Femur (tissue), 1 donor: ENCODE results near the gene AXIN1.

Source experiments
- DNase-seq: peaks from one replicate; pipeline ENCODE4 v3.0.0-alpha.2; 2017

AXIN1 gene

GRCh38 chr16:296276-296675 lies 56.2 kb downstream of the AXIN1 start:
- DNase-seq: no peak

- no peak for DNase-seq
These were observed 59.3 kb downstream of the AXIN1 start for GRCh38 chr16:293043-293775.

GRCh38 chr16:291539-291938 lies 61.0 kb downstream of the AXIN1 start:
- no peak for DNase-seq

GRCh38 chr16:290681-291405 lies 61.7 kb downstream of the AXIN1 start:
- DNase-seq: no peak

- no peak for DNase-seq
These were observed 62.4 kb downstream of the AXIN1 start for GRCh38 chr16:290015-290680.

- no peak for DNase-seq
These were observed 63.0 kb downstream of the AXIN1 start for GRCh38 chr16:289395-289997.

GRCh38 chr16:287981-288920 lies 64.3 kb downstream of the AXIN1 start:
- DNase-seq: no peak

- no peak for DNase-seq
These were observed 65.2 kb downstream of the AXIN1 start for GRCh38 chr16:287298-287811.

- DNase-seq: no peak
These were observed 65.8 kb downstream of the AXIN1 start for GRCh38 chr16:286491-287297.

GRCh38 chr16:285146-286055 lies 67.1 kb downstream of the AXIN1 start:
- no peak for DNase-seq

GRCh38 chr16:284204-285120 lies 68.1 kb downstream of the AXIN1 start:
- no peak for DNase-seq

GRCh38 chr16:283033-283805 lies 69.3 kb downstream of the AXIN1 start, which contains the start of gene PDIA2:
Gene PDIA2 (plus strand): TSS chr16:283164. CDS start chr16:283170, 6 bp downstream.
- no peak for DNase-seq

GRCh38 chr16:282491-282890 lies 70.0 kb downstream of the AXIN1 start:
- DNase-seq: no peak

GRCh38 chr16:281660-282255 lies 70.8 kb downstream of the AXIN1 start:
- no peak for DNase-seq

- DNase-seq: no peak
These were observed 71.4 kb downstream of the AXIN1 start for GRCh38 chr16:280991-281659.

GRCh38 chr16:280552-280951 lies 72.0 kb downstream of the AXIN1 start, which contains the start of gene ARHGDIG:
Gene ARHGDIG (plus strand): TSS chr16:280591. CDS start chr16:280681, 90 bp downstream.
- DNase-seq: no peak

- DNase-seq: no peak
These were observed 72.5 kb downstream of the AXIN1 start for GRCh38 chr16:280005-280460.
